Measurements from ENCODE around the gene LRRC73.

The LRRC73 gene

DNA sequence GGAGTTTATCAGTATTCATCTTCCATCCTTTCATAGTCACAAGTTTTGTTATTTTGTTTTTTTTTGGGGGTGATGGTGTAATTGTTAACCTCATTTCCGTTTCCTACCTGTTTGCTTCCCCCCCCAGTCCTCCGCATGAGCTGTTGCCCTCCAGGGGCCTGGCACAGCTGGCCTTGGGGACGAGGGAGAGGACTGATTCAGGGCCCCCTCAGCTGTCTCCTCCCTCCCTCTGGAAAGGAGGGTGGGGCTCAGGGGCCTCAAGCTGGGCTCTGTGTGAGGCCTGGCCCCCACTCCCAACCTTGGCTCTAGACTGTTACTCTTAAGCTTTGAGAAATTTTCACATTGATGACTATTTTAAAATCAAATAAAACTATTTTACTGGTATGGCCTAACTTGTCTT lies 4.0 kb downstream of the LRRC73 start:
- TF ChIP-seq REST (IDR thresholded peaks at IDR 0.05; ENCODE audit: insufficient read depth in 1 of 2, low read depth in 2 of 2, low read length in 2 of 2), result no peak
- no peak for TF ChIP-seq POLR2AphosphoS5 (IDR thresholded peaks at IDR 0.05; ENCODE audit: low read depth, low read length)
- TF ChIP-seq SIN3A (IDR thresholded peaks at IDR 0.05; ENCODE audit: borderline replicate concordance, insufficient read depth, low read length), result no peak
- no peak for TF ChIP-seq FOXP2 (optimal IDR thresholded peaks at IDR 0.05; ENCODE audit: borderline replicate concordance, extremely low read depth, extremely low read length, insufficient read depth)
- no peak for TF ChIP-seq TAF1 (IDR thresholded peaks at IDR 0.05; ENCODE audit: borderline replicate concordance, insufficient read depth, low read length)

DNA sequence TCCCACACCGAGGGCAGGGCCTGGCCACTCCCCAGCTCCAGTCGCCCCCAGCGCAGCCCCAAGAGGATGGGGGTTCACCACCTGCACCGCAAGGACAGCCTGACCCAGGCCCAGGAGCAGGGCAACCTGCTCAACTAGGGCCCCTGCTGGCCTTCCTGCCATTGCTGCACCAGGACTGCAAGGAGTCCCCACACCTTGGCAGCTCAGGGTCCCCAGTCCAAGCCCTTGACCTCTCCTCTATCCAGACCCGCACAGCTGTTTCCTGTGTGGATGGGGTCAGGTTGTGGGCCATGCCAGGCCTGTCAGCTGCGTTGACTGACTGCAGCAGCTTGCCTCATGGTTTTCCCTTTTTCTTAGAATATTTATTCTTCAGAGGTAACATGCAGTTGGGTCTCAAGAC lies 4.4 kb downstream of the LRRC73 start:
- no peak for TF ChIP-seq REST (IDR thresholded peaks at IDR 0.05; ENCODE audit: insufficient read depth in 1 of 2, low read depth in 2 of 2, low read length in 2 of 2)
- no peak for TF ChIP-seq TAF1 (IDR thresholded peaks at IDR 0.05; ENCODE audit: borderline replicate concordance, insufficient read depth, low read length)
- no peak for TF ChIP-seq FOXP2 (optimal IDR thresholded peaks at IDR 0.05; ENCODE audit: borderline replicate concordance, extremely low read depth, extremely low read length, insufficient read depth)
- no peak for TF ChIP-seq POLR2AphosphoS5 (IDR thresholded peaks at IDR 0.05; ENCODE audit: low read depth, low read length)
- TF ChIP-seq SIN3A (IDR thresholded peaks at IDR 0.05; ENCODE audit: borderline replicate concordance, insufficient read depth, low read length), result no peak

DNA sequence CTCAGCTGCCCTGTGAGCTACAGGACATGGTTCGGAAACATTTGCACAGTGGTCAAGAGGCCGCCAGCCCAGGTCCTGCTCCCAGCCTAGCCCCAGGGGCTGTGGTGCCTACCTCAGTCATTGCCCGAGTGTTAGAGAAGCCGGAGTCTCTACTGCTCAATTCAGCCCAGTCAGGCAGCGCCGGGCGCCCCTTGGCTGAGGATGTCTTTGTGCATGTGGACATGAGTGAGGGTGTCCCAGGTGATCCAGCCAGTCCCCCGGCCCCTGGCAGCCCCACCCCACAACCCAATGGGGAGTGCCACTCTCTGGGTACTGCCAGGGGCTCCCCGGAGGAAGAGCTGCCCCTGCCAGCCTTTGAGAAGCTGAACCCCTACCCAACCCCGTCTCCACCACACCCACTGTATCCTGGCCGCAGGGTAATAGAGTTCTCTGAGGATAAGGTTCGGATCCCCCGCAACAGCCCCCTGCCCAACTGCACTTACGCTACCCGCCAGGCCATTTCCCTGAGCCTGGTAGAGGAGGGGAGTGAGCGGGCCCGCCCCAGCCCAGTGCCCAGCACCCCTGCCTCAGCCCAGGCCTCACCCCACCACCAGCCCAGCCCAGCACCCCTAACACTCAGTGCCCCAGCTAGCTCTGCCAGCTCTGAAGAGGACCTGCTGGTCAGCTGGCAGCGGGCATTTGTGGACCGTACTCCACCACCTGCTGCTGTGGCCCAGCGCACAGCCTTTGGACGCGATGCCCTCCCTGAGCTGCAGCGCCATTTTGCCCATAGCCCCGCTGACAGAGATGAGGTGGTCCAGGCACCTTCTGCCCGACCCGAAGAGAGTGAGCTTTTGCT lies 5.2 kb downstream of the LRRC73 start:
- TF ChIP-seq REST (IDR thresholded peaks at IDR 0.05; ENCODE audit: insufficient read depth in 1 of 2, low read depth in 2 of 2, low read length in 2 of 2), result no peak
- no peak for TF ChIP-seq FOXP2 (optimal IDR thresholded peaks at IDR 0.05; ENCODE audit: borderline replicate concordance, extremely low read depth, extremely low read length, insufficient read depth)
- TF ChIP-seq TAF1 (IDR thresholded peaks at IDR 0.05; ENCODE audit: borderline replicate concordance, insufficient read depth, low read length), result no peak
- TF ChIP-seq SIN3A (IDR thresholded peaks at IDR 0.05; ENCODE audit: borderline replicate concordance, insufficient read depth, low read length), result no peak
- TF ChIP-seq POLR2AphosphoS5 (IDR thresholded peaks at IDR 0.05; ENCODE audit: low read depth, low read length), result no peak

DNA sequence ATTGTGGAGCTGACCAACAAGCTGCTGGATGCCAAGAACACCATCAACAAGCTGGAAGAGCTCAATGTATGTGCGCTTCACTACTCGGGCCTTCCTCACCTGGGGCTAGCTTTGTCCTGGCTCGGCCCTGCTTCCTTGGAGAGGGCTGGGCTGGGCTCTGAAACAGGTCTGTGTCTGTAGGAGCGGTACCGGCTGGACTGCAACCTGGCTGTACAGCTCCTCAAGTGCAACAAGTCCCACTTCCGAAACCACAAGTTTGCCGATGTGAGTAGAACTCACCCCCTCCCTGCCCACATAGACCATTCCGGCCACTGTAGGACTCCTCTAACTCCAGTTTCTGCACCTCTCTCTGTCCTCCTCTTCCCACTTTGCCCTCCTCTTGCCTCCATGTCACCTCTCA lies 6.7 kb downstream of the LRRC73 start:
- no peak for TF ChIP-seq POLR2AphosphoS5 (IDR thresholded peaks at IDR 0.05; ENCODE audit: low read depth, low read length)
- TF ChIP-seq SIN3A (IDR thresholded peaks at IDR 0.05; ENCODE audit: borderline replicate concordance, insufficient read depth, low read length), result no peak
- no peak for TF ChIP-seq REST (IDR thresholded peaks at IDR 0.05; ENCODE audit: insufficient read depth in 1 of 2, low read depth in 2 of 2, low read length in 2 of 2)
- TF ChIP-seq TAF1 (IDR thresholded peaks at IDR 0.05; ENCODE audit: borderline replicate concordance, insufficient read depth, low read length), result no peak
- TF ChIP-seq FOXP2 (optimal IDR thresholded peaks at IDR 0.05; ENCODE audit: borderline replicate concordance, extremely low read depth, extremely low read length, insufficient read depth), result no peak
